Thoracic aorta (tissue), 2 donors: Measurements from ENCODE around the gene MPPED1. TPM values are rescaled to one million over a fixed set of nuclear protein-coding genes. Genes with fewer than 3 reads are reported as not detected.

Source experiments
- ATAC-seq: fragments of 150-250 bp; one replicate; pipeline ENCODE4 v1.8.0; 2017; ENCODE audit warnings: low read depth; ENCODE audit not compliant: insufficient number of reproducible peaks, low FRiP score
- DNase-seq: peaks from one replicate; pipeline ENCODE4 v3.0.0-alpha.2; 2020; ENCODE audit warnings: low spot score
- H3K27ac ChIP-seq, 2 donors: fragments of 200-600 bp; sonication (generic); 1 replicate in 1 of 2; 2 replicates in 1 of 2; pipeline ENCODE4 v1.5.1; 2016; ENCODE audit warnings: mild to moderate bottlenecking in 2 of 2, moderate library complexity in 2 of 2
- H3K27me3 ChIP-seq: fragments of 200-600 bp; sonication (generic); replicated peaks from 2 replicates; pipeline ENCODE4 v1.6.0; 2016; ENCODE audit warnings: mild to moderate bottlenecking; ENCODE audit not compliant: insufficient read depth
- H3K36me3 ChIP-seq: fragments of 200-600 bp; sonication (generic); one replicate; pipeline ENCODE4 v1.5.1; 2016
- H3K4me1 ChIP-seq, 2 donors: fragments of 200-600 bp; sonication (generic); 1 replicate in 1 of 2; 2 replicates in 1 of 2; pipeline versions ENCODE4 v1.5.1 to v1.6.0; 2016; ENCODE audit warnings: low read depth in 2 of 2, mild to moderate bottlenecking in 1 of 2; ENCODE audit not compliant: control insufficient read depth in 1 of 2
- H3K4me3 ChIP-seq: fragments of 200-600 bp; sonication (generic); 2 replicates; pipeline ENCODE4 v1.5.1; 2016; ENCODE audit warnings: mild to moderate bottlenecking
- H3K9me3 ChIP-seq: fragments of 200-600 bp; sonication (generic); 2 replicates; pipeline ENCODE4 v1.5.1; 2016
- CTCF ChIP-seq: fragments of 200-600 bp; sonication (generic); IDR thresholded peaks from one replicate; pipeline ENCODE4 v1.5.1; 2019; ENCODE audit warnings: antibody characterized with exemption
- total RNA-seq, 2 donors: library from RNA; depleted of rRNA; stranded (reverse); fragments of >200 nt; gene quantifications; one replicate each; pipeline versions ENCODE4 v1.1.0 to v1.2.3, GENCODE V29; 2016

Gene MPPED1
- total RNA-seq, 2 donors from 2014 or later: not detected

- Histone ChIP-seq H3K9me3 (no peaks in the 10 kb centered on the region), H3K27ac (no peak overlapping the region), H3K27me3 (no peaks in the 10 kb centered on the region), H3K4me3 (no peak overlapping the region), H3K36me3 (no peaks in the 10 kb centered on the region), H3K4me1 (no peaks in the 10 kb centered on the region)
- ATAC-seq (no peak), DNase-seq (no peak)
- no peak for TF ChIP-seq CTCF
These were observed 78.5 kb downstream of the MPPED1 start for GRCh38 chr22:43490311-43490710.

GRCh38 chr22:43491177-43491576 lies 79.4 kb downstream of the MPPED1 start:
- Histone ChIP-seq H3K36me3 (no peaks in the 10 kb centered on the region), H3K4me1 (no peaks in the 10 kb centered on the region), H3K9me3 (no peaks in the 10 kb centered on the region), H3K27ac (no peak overlapping the region), H3K4me3 (no peak overlapping the region), H3K27me3 (no peaks in the 10 kb centered on the region)
- TF ChIP-seq CTCF: no peak
- ATAC-seq (no peak), DNase-seq (no peak)

GRCh38 chr22:43491737-43492136 lies 79.9 kb downstream of the MPPED1 start:
- no peak overlapping the region for H3K27ac ChIP-seq
- no peaks in the 10 kb centered on the region for H3K4me1 ChIP-seq
- H3K4me3 ChIP-seq: no peak overlapping the region
- H3K27me3 ChIP-seq: no peaks in the 10 kb centered on the region
- no peaks in the 10 kb centered on the region for H3K9me3 ChIP-seq
- ATAC-seq (no peak), DNase-seq (no peak)
- no peaks in the 10 kb centered on the region for H3K36me3 ChIP-seq
- no peak for TF ChIP-seq CTCF

GRCh38 chr22:43493297-43493696 lies 81.5 kb downstream of the MPPED1 start:
- Histone ChIP-seq H3K4me1 (no peaks in the 10 kb centered on the region), H3K27me3 (no peaks in the 10 kb centered on the region), H3K27ac (no peak overlapping the region), H3K4me3 (no peak overlapping the region), H3K36me3 (no peaks in the 10 kb centered on the region), H3K9me3 (no peaks in the 10 kb centered on the region)
- ATAC-seq: no peak
- no peak for TF ChIP-seq CTCF
- no peak for DNase-seq

GRCh38 chr22:43497956-43498855 lies 86.4 kb downstream of the MPPED1 start:
- no peaks in the 10 kb centered on the region for H3K9me3 ChIP-seq
- DNase-seq: no peak
- no peak for TF ChIP-seq CTCF
- no peaks in the 10 kb centered on the region for H3K4me1 ChIP-seq
- H3K27ac ChIP-seq: no peak overlapping the region
- no peak for ATAC-seq
- no peaks in the 10 kb centered on the region for H3K27me3 ChIP-seq
- no peak overlapping the region for H3K4me3 ChIP-seq
- H3K36me3 ChIP-seq: no peaks in the 10 kb centered on the region
